ENCODE results near the gene GLYATL1. TPM values are rescaled to one million over a fixed set of nuclear protein-coding genes. Genes with fewer than 3 reads are reported as not detected.

Gene GLYATL1
- not detected in 5 replicates for total RNA-seq (2022; extraction: Qiagen RNA extraction)

GRCh38 chr11:58939277-58939676 lies at the start of gene GLYATL1:
GLYATL1 (plus strand) TSS chr11:58939488; CDS start chr11:58947088, 7,600 bp downstream.

Other genes with a start within 250 kb of the GLYATL1 start
- gene GLYAT, start 207.5 kb upstream of the GLYATL1 start, total RNA-seq (2022; extraction: Qiagen RNA extraction) = not detected in 5 replicates
- 0.06 to 0.21 TPM in 2 of 5 replicates, not detected in the others for gene GLYATL2, start 94.8 kb upstream of the GLYATL1 start, total RNA-seq (2022; extraction: Qiagen RNA extraction)
- not detected in 5 replicates for gene GLYATL1B, start 146.8 kb downstream of the GLYATL1 start, total RNA-seq (2022; extraction: Qiagen RNA extraction)
- gene FAM111B, start 167.7 kb downstream of the GLYATL1 start, total RNA-seq (2022; extraction: Qiagen RNA extraction) = 6.7 to 8.7 TPM (median 7.6 TPM) in 5 replicates
- 7.0 to 9.6 TPM (median 8.3 TPM) in 5 replicates for gene FAM111A, start 203.4 kb downstream of the GLYATL1 start, total RNA-seq (2022; extraction: Qiagen RNA extraction)
- 3.6 to 4.7 TPM (median 4.5 TPM) in 5 replicates for gene DTX4, start 232.6 kb downstream of the GLYATL1 start, total RNA-seq (2022; extraction: Qiagen RNA extraction)

Measured in A549 treated with dexamethasone at 1 μM for 4 hours (cell line).